Ovary (tissue), 9 donors: ENCODE measurements around the gene IQCK. TPM values are rescaled to one million over a fixed set of nuclear protein-coding genes. Genes with fewer than 3 reads are reported as not detected.
A peak's percentile ranks its signal among the peaks of the same experiment; 100 is the strongest.

Source experiments
- DNase-seq, 5 donors: peaks; one replicate each; pipeline ENCODE4 v3.0.0-alpha.2; 2019 to 2020
- H3K27ac ChIP-seq, 2 donors: fragments of 200-600 bp; one replicate each; pipeline versions ENCODE4 v1.5.1 to v1.8.0; 2019 to 2022
- H3K27me3 ChIP-seq: fragments of 200-600 bp; one replicate; pipeline ENCODE4 v1.8.0; 2022
- H3K36me3 ChIP-seq: fragments of 200-600 bp; sonication (generic); one replicate; pipeline ENCODE4 v1.5.1; 2019
- H3K4me1 ChIP-seq: one replicate; pipeline ENCODE4 v1.8.1; 2013; ENCODE audit warnings: mild to moderate bottlenecking, moderate library complexity; ENCODE audit not compliant: insufficient read depth
- H3K4me3 ChIP-seq: fragments of 200-600 bp; sonication (generic); one replicate; pipeline ENCODE4 v1.5.1; 2017
- H3K9me3 ChIP-seq, 2 donors: fragments of 200-600 bp in 1 of 2; sonication (generic) in 1 of 2; one replicate each; pipeline versions ENCODE4 v1.5.1 to v1.8.1; 2013 to 2019; ENCODE audit warnings: mild to moderate bottlenecking in 1 of 2, moderate library complexity in 1 of 2
- EP300 ChIP-seq: sonication (generic); formaldehyde crosslinking; IDR thresholded peaks from one replicate; pipeline ENCODE4 v1.6.1; 2017; ENCODE audit warnings: antibody characterized with exemption
- POLR2A ChIP-seq: fragments of 450-650 bp; IDR thresholded peaks from one replicate; pipeline ENCODE4 v1.6.1; 2017; ENCODE audit warnings: antibody characterized with exemption, mild to moderate bottlenecking, moderate library complexity
- WGBS, 3 donors: extraction: QIAGEN DNeasy Blood & Tissue Kit in 1 of 3; methylation state at CpG; one replicate each; pipeline versions ENCODE4 v1.1.5 to v1.1.7; 2013 to 2017; 5-methylcytosine and 5-hydroxymethylcytosine counted together
- intact Hi-C, 4 donors: fragments of 100-400 bp; cut with DNase I; formaldehyde crosslinking; loops; one replicate each; pipeline versions ENCODE4 v1.11.0 to v1.15.1; 2022 to 2023
- polyA plus RNA-seq, 2 donors: library from polyadenylated mRNA; stranded (reverse); fragments of 200-250 nt in 1 of 2; fragments of 350-450 nt in 1 of 2; fragmentation: Illumina TruSeq in 1 of 2; extraction: RNeasy Lipid Tissue Mini Kit (QIAGEN cat#74804) in 1 of 2; gene quantifications; one replicate each; pipeline ENCODE4 v1.2.3, GENCODE V29; 2013 to 2014
- total RNA-seq, 7 donors: library from RNA; depleted of rRNA in 2 of 7; stranded (reverse); fragments of >200 nt in 2 of 7; fragmentation: NEBNext Ultra II Directional in 3 of 7; extraction: Animal tissue kit (Norgen Biotek cat#: 25700) in 3 of 7; gene quantifications; one replicate each; pipeline versions ENCODE4 v1.1.0 to v1.2.4, GENCODE V29; 2016 to 2023
- TF ChIP-seq, protein P1 (sequence below), 3 donors: fragments of 450-650 bp in 2 of 3; fragments of 200-600 bp in 1 of 3; IDR thresholded peaks; one replicate each; pipeline versions ENCODE4 v1.5.1 to v1.8.0; 2016 to 2022; ENCODE audit warnings: antibody characterized with exemption in 3 of 3, mild to moderate bottlenecking in 1 of 3
- donor health status: DM: no; HTN: no; CAD: no; lungs with moderate emphysema.
- donor health status: DM: no; HTN: no; CAD: no.
- donor health status: Bipolar disorder and iron deficiency.
- donor health status: DM: yes; HTN: yes; CAD: no.
- donor health status: DM: no; HTN: no; CAD: no.
- donor health status: DM: yes; HTN: yes; CAD: no.

The IQCK gene
- total and polyA plus RNA-seq, 9 donors = 14.3 to 52.8 (median 18.0) TPM

DNA sequence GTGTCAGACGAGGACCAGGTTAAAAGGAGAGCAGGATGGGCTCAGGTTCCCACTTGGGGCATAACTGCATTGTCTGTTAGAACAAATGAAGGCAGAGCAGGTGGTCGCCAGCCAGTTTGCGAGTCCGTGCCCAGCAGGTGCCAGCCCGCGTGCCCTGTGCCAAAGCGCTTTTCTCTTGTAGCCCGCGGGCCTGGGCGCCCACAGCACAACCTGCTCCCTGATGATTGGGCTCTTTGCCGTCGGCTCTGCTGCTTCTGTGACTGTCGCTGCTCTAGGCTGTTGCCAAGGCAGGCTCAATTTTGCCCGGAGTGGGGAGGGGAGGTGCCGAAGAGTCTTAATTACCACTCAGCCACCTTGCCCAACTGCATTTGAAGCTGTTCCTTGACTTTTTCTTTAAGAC is 21.1 kb upstream of the IQCK start:
- DNase-seq = peak in 1 of 5 donors; percentile 50
- Histone ChIP-seq H3K4me3 (no peak overlapping the region), H3K27ac (peak overlapping the region; percentile 31 to 60), H3K4me1 (peaks cover 35% of the 10 kb centered on the region), H3K9me3 (no peaks in the 10 kb centered on the region), H3K36me3 (no peaks in the 10 kb centered on the region), H3K27me3 (no peaks in the 10 kb centered on the region)
- intact Hi-C loops = no loop called here
- no peak for TF ChIP-seq POLR2A
- no peak for TF ChIP-seq EP300
- TF ChIP-seq, protein P1, sequence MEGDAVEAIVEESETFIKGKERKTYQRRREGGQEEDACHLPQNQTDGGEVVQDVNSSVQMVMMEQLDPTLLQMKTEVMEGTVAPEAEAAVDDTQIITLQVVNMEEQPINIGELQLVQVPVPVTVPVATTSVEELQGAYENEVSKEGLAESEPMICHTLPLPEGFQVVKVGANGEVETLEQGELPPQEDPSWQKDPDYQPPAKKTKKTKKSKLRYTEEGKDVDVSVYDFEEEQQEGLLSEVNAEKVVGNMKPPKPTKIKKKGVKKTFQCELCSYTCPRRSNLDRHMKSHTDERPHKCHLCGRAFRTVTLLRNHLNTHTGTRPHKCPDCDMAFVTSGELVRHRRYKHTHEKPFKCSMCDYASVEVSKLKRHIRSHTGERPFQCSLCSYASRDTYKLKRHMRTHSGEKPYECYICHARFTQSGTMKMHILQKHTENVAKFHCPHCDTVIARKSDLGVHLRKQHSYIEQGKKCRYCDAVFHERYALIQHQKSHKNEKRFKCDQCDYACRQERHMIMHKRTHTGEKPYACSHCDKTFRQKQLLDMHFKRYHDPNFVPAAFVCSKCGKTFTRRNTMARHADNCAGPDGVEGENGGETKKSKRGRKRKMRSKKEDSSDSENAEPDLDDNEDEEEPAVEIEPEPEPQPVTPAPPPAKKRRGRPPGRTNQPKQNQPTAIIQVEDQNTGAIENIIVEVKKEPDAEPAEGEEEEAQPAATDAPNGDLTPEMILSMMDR (IDR thresholded peaks at IDR 0.05) = no peak
- 92 to 96% (median 93%) methylated on average over 15 of the region's 15 CpGs for WGBS, 3 donors

DNA sequence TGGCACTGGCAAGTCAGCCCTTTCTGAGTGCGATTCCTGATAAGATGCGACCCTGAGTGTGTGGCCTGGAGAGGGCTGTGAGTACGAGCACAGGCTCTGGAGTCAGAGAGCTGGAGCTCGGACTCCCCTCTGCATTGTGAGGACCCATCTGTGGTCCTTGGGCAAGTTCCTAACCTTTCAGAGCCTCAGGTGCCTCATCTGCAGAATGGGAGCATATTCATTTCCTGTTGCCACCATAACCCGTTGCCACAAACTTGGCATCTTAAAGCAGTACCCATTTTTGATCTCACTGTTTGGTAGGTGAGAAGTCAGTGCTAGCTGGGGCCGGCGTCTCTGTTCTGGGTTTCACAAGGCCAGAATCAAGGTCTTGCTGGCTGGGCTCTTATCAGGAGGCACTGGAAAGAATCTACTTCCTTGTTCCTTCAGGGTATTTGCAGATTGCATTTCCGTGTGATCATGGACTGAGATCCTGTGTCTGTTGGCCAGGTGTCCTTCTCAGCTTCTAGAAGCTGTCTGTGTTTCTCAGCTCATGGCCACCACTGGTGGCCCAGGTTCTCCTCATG is 20.2 kb upstream of the IQCK start:
- Histone ChIP-seq H3K27me3 (no peaks in the 10 kb centered on the region), H3K4me3 (no peak overlapping the region), H3K9me3 (no peaks in the 10 kb centered on the region), H3K4me1 (peaks cover 35% of the 10 kb centered on the region), H3K27ac (peak overlapping the region in 1 of 2 donors; percentile 20), H3K36me3 (no peaks in the 10 kb centered on the region)
- WGBS, 3 donors = 70 to 86% (median 73%) methylated on average over 8 of the region's 8 CpGs
- intact Hi-C loops = no loop called here
- DNase-seq = no peak
- TF ChIP-seq POLR2A = no peak
- no peak for TF ChIP-seq EP300
- TF ChIP-seq, protein P1 (IDR thresholded peaks at IDR 0.05) = no peak

DNA sequence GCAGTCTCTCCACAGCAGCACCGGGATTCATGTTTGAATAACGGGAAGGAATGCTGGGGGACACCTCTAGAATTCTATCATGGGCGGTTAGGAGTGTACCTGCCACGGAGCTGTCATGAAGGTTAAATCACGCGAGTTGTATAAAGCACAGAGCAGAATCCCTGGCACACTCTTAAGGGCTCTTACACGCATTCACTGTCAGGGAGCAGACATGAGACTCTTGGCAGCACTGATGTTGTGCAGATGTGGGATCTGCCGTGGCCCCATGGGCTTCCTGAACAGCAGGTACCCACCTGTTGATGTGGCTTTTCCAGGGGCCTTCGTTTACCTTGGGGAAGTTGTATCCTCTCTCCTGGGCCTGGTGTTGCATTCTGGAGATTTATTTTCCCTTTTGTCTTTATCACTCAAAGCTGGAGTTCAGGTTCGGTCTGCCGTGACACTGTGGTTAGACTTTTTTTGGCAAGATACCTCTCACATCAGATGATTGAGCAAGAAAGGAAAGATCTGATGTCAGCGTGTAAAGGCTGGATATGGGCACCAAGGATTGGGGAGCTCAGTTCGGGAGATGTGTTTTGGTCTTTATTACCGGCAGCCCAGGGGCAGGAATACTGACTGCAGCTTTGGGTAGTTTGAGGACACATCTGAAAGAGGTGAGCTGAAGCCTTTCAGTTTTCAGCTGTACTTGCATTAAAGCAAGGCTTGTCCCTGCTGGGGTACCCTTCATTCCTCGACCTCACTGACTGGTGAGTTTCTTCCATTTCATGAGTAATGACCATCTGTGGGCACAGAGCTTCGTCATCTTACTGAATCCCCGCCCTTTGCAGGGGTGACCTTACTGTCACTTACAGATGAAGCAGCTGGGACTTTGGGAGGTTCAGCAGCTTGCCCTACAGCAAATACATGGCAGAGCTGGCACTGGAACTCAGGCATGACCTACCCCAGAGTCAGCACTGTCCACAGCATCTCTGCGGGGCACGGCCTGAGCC is 19.3 kb upstream of the IQCK start:
- TF ChIP-seq EP300 = no peak
- TF ChIP-seq, protein P1 (IDR thresholded peaks at IDR 0.05) = no peak
- no peak for TF ChIP-seq POLR2A
- WGBS, 3 donors = 80 to 87% (median 84%) methylated on average over 19 of the region's 19 CpGs
- intact Hi-C loops = no loop called here
- H3K27me3 ChIP-seq = no peaks in the 10 kb centered on the region
- DNase-seq = no peak
- no peak overlapping the region for H3K4me3 ChIP-seq
- no peaks in the 10 kb centered on the region for H3K36me3 ChIP-seq
- peak overlapping the region; percentile 27 to 58 for H3K27ac ChIP-seq
- no peaks in the 10 kb centered on the region for H3K9me3 ChIP-seq
- peaks cover 36% of the 10 kb centered on the region for H3K4me1 ChIP-seq

DNA sequence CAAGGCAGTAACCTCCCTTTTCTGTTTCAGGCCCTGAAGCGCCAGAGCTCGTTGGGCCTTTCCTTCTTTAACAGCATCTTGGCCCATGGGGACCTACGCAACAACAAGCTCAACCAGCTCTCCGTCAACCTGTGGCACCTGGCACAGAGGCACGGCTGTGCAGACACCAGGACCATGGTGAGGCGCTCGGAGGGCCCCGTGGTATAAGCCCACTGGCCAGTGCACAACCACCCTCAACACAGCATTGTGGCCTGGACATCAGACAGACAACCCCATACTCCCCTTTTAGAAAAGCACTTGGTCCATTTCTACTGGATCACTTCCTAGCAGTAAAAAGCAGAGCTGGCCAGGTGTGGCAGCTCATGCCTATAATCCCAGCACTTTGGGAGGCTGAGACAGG is 18.6 kb upstream of the IQCK start:
- Histone ChIP-seq H3K4me3 (no peak overlapping the region), H3K36me3 (no peaks in the 10 kb centered on the region), H3K4me1 (peaks cover 42% of the 10 kb centered on the region), H3K27me3 (no peaks in the 10 kb centered on the region), H3K9me3 (no peaks in the 10 kb centered on the region), H3K27ac (peak overlapping the region; percentile 27 to 58)
- intact Hi-C loops = no loop called here
- TF ChIP-seq, protein P1 (IDR thresholded peaks at IDR 0.05) = no peak
- TF ChIP-seq EP300 (no peak), POLR2A (no peak)
- DNase-seq = no peak
- WGBS, 3 donors = 96 to 97% (median 96%) methylated on average over 8 of the region's 8 CpGs
